ENCODE results near the gene WFDC5. TPM values are rescaled to one million over a fixed set of nuclear protein-coding genes. Genes with fewer than 3 reads are reported as not detected.
"Not testable (repeated sequence)": the region's sequence is repeated elsewhere in the genome, so short reads cannot be mapped to it uniquely, and the experiment has no call there.

The WFDC5 gene, protein sequence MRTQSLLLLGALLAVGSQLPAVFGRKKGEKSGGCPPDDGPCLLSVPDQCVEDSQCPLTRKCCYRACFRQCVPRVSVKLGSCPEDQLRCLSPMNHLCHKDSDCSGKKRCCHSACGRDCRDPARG
- total RNA-seq (not detected), total RNA-seq (0 reads per million in 2 donors)

- Mint-ChIP-seq H3K36me3 (ENCODE audit: low read depth) (no peaks in the 10 kb centered on the region), H3K27ac (no peak within 1 kb of the TSS), H3K4me3 (peak within 1 kb of the TSS; percentile 36), H3K27me3 (peaks cover 8% of the 10 kb centered on the region), H3K4me1 (peaks cover 11% of the 10 kb centered on the region)
- DNase-seq (no peak), ATAC-seq (peak; percentile 42)
- no peaks in the 10 kb centered on the region for H3K9me3 ChIP-seq (ENCODE audit: control insufficient read depth, low read length, poor library complexity, severe bottlenecking)
Measured at GRCh38 chr20:45114465-45115385, at the start of gene WFDC5. WFDC5 (minus strand) TSS chr20:45115174; CDS start chr20:45115083, 91 bp downstream.

DNA sequence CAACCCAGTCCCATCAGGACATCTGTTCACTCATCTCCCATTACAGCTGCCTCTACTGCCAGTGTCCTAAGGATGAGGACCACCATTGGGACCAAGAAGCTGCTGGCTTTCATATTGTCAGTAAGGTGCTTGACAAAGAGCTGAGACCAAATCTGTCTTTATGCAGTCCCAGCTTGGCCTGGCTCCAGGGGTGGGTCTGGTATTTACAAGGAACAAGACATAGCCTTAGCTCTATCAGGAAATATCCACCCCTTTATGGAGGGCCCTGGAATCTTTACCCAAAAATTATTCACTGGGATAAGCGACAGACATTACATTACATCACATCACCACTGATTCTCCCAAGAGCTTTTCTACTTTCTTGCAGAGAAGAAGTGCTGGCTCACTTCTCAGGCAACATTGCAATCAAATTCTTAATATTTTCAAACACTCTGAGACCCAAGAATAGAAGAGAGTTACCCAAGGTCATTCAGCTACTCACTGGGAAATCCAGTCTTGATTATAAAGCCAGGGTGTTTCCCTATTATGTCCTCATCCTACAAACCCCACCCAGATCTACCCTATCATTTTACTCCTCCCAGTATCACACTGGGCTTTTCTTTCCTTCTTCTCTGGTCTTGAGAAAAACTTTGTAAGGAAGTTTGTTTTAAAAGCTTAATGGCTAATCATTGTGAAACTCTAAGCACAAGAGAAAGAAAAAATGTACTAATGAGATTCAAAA lies 48.3 kb upstream of the WFDC5 start:
- Mint-ChIP-seq H3K27ac (no peak overlapping the region), H3K36me3 (ENCODE audit: low read depth) (peaks cover 2% of the 10 kb centered on the region), H3K4me1 (no peaks in the 10 kb centered on the region), H3K27me3 (peaks cover 32% of the 10 kb centered on the region), H3K4me3 (no peak overlapping the region)
- no peaks in the 10 kb centered on the region for H3K9me3 ChIP-seq (ENCODE audit: control insufficient read depth, low read length, poor library complexity, severe bottlenecking)
- no peak for ATAC-seq
- no peak for DNase-seq

GRCh38 chr20:45157962-45158361 lies 43.0 kb upstream of the WFDC5 start:
- no peak overlapping the region for H3K4me3 Mint-ChIP-seq
- H3K27ac Mint-ChIP-seq = no peak overlapping the region
- no peak for DNase-seq
- peaks cover 4% of the 10 kb centered on the region for H3K36me3 Mint-ChIP-seq (ENCODE audit: low read depth)
- H3K4me1 Mint-ChIP-seq = no peaks in the 10 kb centered on the region
- peaks cover 3% of the 10 kb centered on the region for H3K9me3 ChIP-seq (ENCODE audit: control insufficient read depth, low read length, poor library complexity, severe bottlenecking)
- ATAC-seq = no peak
- H3K27me3 Mint-ChIP-seq = peaks cover 30% of the 10 kb centered on the region

DNA sequence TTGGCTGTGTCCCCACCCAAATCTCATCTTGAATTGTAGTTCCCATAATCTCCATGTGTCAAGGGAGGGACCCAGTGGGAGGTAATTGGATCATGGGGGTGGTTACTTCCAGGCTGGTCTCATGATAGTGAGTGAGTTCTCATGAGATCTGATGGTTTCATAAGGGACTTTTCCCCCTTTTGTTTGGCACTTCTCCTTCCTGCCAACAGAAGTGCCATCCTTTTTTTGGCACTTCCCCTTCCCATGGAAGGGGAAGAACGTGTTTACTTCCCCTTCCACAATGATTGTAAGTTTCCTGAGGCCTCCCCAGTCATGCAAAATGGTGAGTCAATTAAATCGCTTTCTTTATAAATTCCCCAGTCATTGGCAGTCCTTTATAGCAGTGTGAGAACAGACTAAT lies 41.7 kb upstream of the WFDC5 start:
- Mint-ChIP-seq H3K27ac (no peak overlapping the region), H3K4me3 (no peak overlapping the region), H3K27me3 (peaks cover 41% of the 10 kb centered on the region), H3K36me3 (ENCODE audit: low read depth) (peaks cover 4% of the 10 kb centered on the region), H3K4me1 (no peaks in the 10 kb centered on the region)
- no peak for ATAC-seq
- no peak for DNase-seq
- peaks cover 3% of the 10 kb centered on the region for H3K9me3 ChIP-seq (ENCODE audit: control insufficient read depth, low read length, poor library complexity, severe bottlenecking)

DNA sequence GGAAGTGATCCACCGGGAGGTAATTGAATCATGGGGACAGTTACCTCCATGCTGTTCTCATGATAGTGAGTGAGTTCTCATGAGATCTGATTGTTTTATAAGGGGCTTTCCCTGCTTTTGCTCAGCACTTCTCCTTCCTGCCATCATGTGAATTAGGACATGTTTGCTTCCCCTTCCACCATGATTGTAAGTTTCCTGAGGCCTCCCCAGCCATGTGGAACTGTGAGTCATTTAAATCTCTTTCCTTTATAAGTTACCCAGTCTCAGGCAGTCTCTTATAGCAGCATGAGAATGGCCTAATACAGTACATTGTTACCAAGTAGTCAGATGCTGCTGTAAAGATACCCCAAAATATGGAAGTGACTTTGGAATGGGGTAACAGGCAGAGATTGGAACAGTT lies 39.8 kb upstream of the WFDC5 start:
- not testable (repeated sequence) for ATAC-seq; H3K4me3 Mint-ChIP-seq; H3K27ac Mint-ChIP-seq; H3K9me3 ChIP-seq (ENCODE audit: control insufficient read depth, low read length, poor library complexity, severe bottlenecking); H3K36me3 Mint-ChIP-seq (ENCODE audit: low read depth); DNase-seq; H3K4me1 Mint-ChIP-seq
- H3K27me3 Mint-ChIP-seq = peaks cover 49% of the 10 kb centered on the region

- peaks cover 3% of the 10 kb centered on the region for H3K9me3 ChIP-seq (ENCODE audit: control insufficient read depth, low read length, poor library complexity, severe bottlenecking)
- Mint-ChIP-seq H3K27ac (no peak overlapping the region), H3K36me3 (ENCODE audit: low read depth) (peaks cover 5% of the 10 kb centered on the region), H3K27me3 (peaks cover 56% of the 10 kb centered on the region), H3K4me1 (no peaks in the 10 kb centered on the region), H3K4me3 (no peak overlapping the region)
- no peak for ATAC-seq
- DNase-seq = no peak
Measured at GRCh38 chr20:45154183-45154582, 39.2 kb upstream of the WFDC5 start.

- H3K4me1 Mint-ChIP-seq = no peaks in the 10 kb centered on the region
- peaks cover 6% of the 10 kb centered on the region for H3K36me3 Mint-ChIP-seq (ENCODE audit: low read depth)
- no peak overlapping the region for H3K4me3 Mint-ChIP-seq
- ATAC-seq (peak; percentile 32), DNase-seq (no peak)
- peaks cover 3% of the 10 kb centered on the region for H3K9me3 ChIP-seq (ENCODE audit: control insufficient read depth, low read length, poor library complexity, severe bottlenecking)
- no peak overlapping the region for H3K27ac Mint-ChIP-seq
- H3K27me3 Mint-ChIP-seq = peaks cover 60% of the 10 kb centered on the region
Measured at GRCh38 chr20:45153752-45154151, 38.8 kb upstream of the WFDC5 start.

DNA sequence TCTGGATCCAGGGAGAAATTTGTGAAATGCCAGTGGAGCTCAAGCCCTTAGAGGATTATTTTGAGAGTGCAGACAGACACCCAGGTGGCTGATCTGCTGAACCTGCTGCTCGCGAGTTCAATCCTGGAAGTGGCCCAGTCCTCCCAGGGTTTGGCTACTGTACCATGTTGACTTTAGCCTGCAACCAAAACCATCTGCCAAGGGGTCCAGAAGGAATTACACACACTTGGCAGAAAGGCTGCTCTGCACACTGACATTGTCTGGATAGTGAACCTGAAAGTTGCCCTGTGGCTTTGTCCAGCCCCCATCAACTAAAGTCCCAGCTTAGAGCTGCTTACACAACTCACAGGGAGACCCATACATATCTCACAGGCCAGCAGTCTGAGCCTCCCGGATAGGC lies 38.2 kb upstream of the WFDC5 start:
- ATAC-seq (no peak), DNase-seq (no peak)
- Mint-ChIP-seq H3K4me1 (no peaks in the 10 kb centered on the region), H3K27ac (no peak overlapping the region), H3K4me3 (no peak overlapping the region), H3K36me3 (ENCODE audit: low read depth) (peaks cover 6% of the 10 kb centered on the region), H3K27me3 (peaks cover 66% of the 10 kb centered on the region)
- peaks cover 3% of the 10 kb centered on the region for H3K9me3 ChIP-seq (ENCODE audit: control insufficient read depth, low read length, poor library complexity, severe bottlenecking)

DNA sequence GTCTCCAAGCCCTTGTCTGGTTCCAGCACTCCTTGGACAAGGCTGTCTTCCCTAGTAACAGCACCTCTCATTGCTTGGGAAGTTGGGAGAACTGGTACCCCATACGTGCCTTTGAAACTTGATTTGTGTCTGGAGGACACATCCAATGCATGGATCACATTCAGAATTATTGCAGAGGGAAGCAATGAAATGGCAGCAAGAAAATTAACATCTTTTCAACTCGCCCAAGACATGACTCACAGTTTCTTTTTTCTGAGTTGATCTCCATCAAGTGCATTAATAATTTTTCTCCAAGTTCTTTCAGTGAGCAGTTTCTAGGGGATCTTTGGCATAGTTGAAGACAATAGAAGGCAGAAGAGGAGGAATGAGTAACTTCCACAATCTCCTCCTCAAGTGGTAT lies 37.4 kb upstream of the WFDC5 start:
- Mint-ChIP-seq H3K27me3 (peaks cover 66% of the 10 kb centered on the region), H3K4me3 (no peak overlapping the region), H3K4me1 (no peaks in the 10 kb centered on the region), H3K36me3 (ENCODE audit: low read depth) (peaks cover 6% of the 10 kb centered on the region), H3K27ac (no peak overlapping the region)
- no peak for DNase-seq
- no peak for ATAC-seq
- peaks cover under 1% of the 10 kb centered on the region for H3K9me3 ChIP-seq (ENCODE audit: control insufficient read depth, low read length, poor library complexity, severe bottlenecking)

DNA sequence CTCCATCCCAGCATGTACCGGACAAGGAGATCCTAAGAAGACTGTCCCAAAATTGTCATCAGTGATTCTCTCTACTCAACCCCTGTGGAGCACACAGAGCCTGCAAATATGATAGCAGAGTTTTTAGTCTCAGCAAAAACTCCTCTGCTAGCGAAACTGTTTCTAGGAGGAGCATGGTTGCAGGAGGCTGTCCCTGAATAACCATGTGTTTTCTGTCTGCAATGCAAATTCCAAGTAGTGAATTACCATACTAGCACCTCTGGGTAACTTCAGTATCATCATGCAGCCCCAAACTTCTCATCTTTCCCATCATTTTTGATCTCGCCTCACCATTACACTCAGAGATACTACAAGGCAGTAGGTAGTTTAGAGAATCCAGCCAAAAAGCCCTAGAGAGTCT lies 34.1 kb upstream of the WFDC5 start:
- H3K27me3 Mint-ChIP-seq = peaks cover 66% of the 10 kb centered on the region
- peaks cover 2% of the 10 kb centered on the region for H3K36me3 Mint-ChIP-seq (ENCODE audit: low read depth)
- no peak overlapping the region for H3K27ac Mint-ChIP-seq
- DNase-seq (no peak), ATAC-seq (no peak)
- no peaks in the 10 kb centered on the region for H3K9me3 ChIP-seq (ENCODE audit: control insufficient read depth, low read length, poor library complexity, severe bottlenecking)
- no peaks in the 10 kb centered on the region for H3K4me1 Mint-ChIP-seq
- no peak overlapping the region for H3K4me3 Mint-ChIP-seq

GRCh38 chr20:45140836-45141235 lies 25.9 kb upstream of the WFDC5 start:
- DNase-seq (no peak), ATAC-seq (no peak)
- Mint-ChIP-seq H3K27ac (no peak overlapping the region), H3K36me3 (ENCODE audit: low read depth) (no peaks in the 10 kb centered on the region), H3K4me1 (no peaks in the 10 kb centered on the region), H3K27me3 (peaks cover 13% of the 10 kb centered on the region), H3K4me3 (no peak overlapping the region)
- no peaks in the 10 kb centered on the region for H3K9me3 ChIP-seq (ENCODE audit: control insufficient read depth, low read length, poor library complexity, severe bottlenecking)

GRCh38 chr20:45139733-45140375 lies 24.9 kb upstream of the WFDC5 start:
- H3K4me3 Mint-ChIP-seq; DNase-seq; H3K4me1 Mint-ChIP-seq; H3K27ac Mint-ChIP-seq; ATAC-seq; H3K36me3 Mint-ChIP-seq (ENCODE audit: low read depth); H3K9me3 ChIP-seq (ENCODE audit: control insufficient read depth, low read length, poor library complexity, severe bottlenecking): not testable (repeated sequence)
- peaks cover 13% of the 10 kb centered on the region for H3K27me3 Mint-ChIP-seq

Data from T-helper 17 cell (primary cell).